Liver (tissue), 9 donors: Measurements from ENCODE around the gene SUGT1. TPM values are rescaled to one million over a fixed set of nuclear protein-coding genes. Genes with fewer than 3 reads are reported as not detected.
"Not testable (repeated sequence)": the region's sequence is repeated elsewhere in the genome, so short reads cannot be mapped to it uniquely, and the experiment has no call there.

Experiments used
- DNase-seq: peaks from one replicate; pipeline ENCODE4 v3.0.0-alpha.2; 2017; ENCODE audit warnings: low spot score
- H3K27ac ChIP-seq, 2 donors: one replicate each; pipeline ENCODE4 v1.7.0; 2013; ENCODE audit warnings: inconsistent platforms in 2 of 2, low read length in 2 of 2, control low read depth in 1 of 2, low read depth in 1 of 2, mild to moderate bottlenecking in 1 of 2
- H3K27me3 ChIP-seq, 4 donors: one replicate each; pipeline versions ENCODE4 v1.6.1 to v1.7.0; 2013; ENCODE audit warnings: low read length in 3 of 4, inconsistent platforms in 1 of 4, mild to moderate bottlenecking in 1 of 4, moderate library complexity in 1 of 4; ENCODE audit not compliant: control insufficient read depth in 4 of 4, insufficient read depth in 4 of 4
- H3K36me3 ChIP-seq, 4 donors: one replicate each; pipeline versions ENCODE4 v1.6.1 to v1.7.0; 2013; ENCODE audit warnings: low read length in 3 of 4, mild to moderate bottlenecking in 3 of 4, low read depth in 1 of 4, moderate library complexity in 1 of 4; ENCODE audit not compliant: control insufficient read depth in 4 of 4, insufficient read depth in 3 of 4
- H3K4me1 ChIP-seq, 4 donors: one replicate each; pipeline versions ENCODE4 v1.6.1 to v1.7.0; 2013; ENCODE audit warnings: low read length in 3 of 4, mild to moderate bottlenecking in 3 of 4, moderate library complexity in 1 of 4; ENCODE audit not compliant: control insufficient read depth in 4 of 4, insufficient read depth in 4 of 4
- H3K4me3 ChIP-seq, 3 donors: one replicate each; pipeline versions ENCODE4 v1.6.1 to v1.7.0; 2013; ENCODE audit warnings: low read length in 3 of 3, control low read depth in 1 of 3, low read depth in 1 of 3, mild to moderate bottlenecking in 1 of 3
- H3K9ac ChIP-seq, 2 donors: one replicate each; pipeline ENCODE4 v1.7.0; 2013; ENCODE audit warnings: low read length in 2 of 2, mild to moderate bottlenecking in 2 of 2, moderate library complexity in 2 of 2, control low read depth in 1 of 2, low read depth in 1 of 2
- H3K9me3 ChIP-seq, 4 donors: one replicate each; pipeline versions ENCODE4 v1.6.1 to v1.7.0; 2013; ENCODE audit warnings: low read length in 3 of 4; ENCODE audit not compliant: control insufficient read depth in 4 of 4
- EGR1 ChIP-seq, 2 donors: IDR thresholded peaks; 2 replicates each; pipeline ENCODE4 v1.6.1; 2016 to 2018; ENCODE audit warnings: antibody characterized with exemption in 2 of 2, low read depth in 2 of 2
- FOXA1 ChIP-seq: IDR thresholded peaks from 2 replicates; pipeline ENCODE4 v1.6.1; 2016; ENCODE audit warnings: antibody characterized with exemption
- FOXA2 ChIP-seq: IDR thresholded peaks from 2 replicates; pipeline ENCODE4 v1.6.1; 2016; ENCODE audit warnings: antibody characterized with exemption
- GABPA ChIP-seq, 2 donors: IDR thresholded peaks in 1 of 2; conservative IDR thresholded peaks in 1 of 2; 2 replicates each; pipeline ENCODE4 v1.6.1; 2016; ENCODE audit warnings: antibody characterized with exemption in 2 of 2, mild to moderate bottlenecking in 1 of 2, moderate library complexity in 1 of 2
- HNF4A ChIP-seq, 2 donors: conservative IDR thresholded peaks; 2 replicates each; pipeline ENCODE4 v1.6.1; 2016; ENCODE audit warnings: antibody characterized with exemption in 2 of 2, mild to moderate bottlenecking in 2 of 2
- HNF4G ChIP-seq: IDR thresholded peaks from 2 replicates; pipeline ENCODE4 v1.6.1; 2016; ENCODE audit warnings: antibody characterized with exemption
- JUND ChIP-seq, 2 donors: IDR thresholded peaks; 2 replicates each; pipeline ENCODE4 v1.6.1; 2016; ENCODE audit warnings: antibody characterized with exemption in 2 of 2
- NR2F2 ChIP-seq: IDR thresholded peaks from 2 replicates; pipeline ENCODE4 v1.6.1; 2016; ENCODE audit warnings: antibody characterized with exemption
- RAD21 ChIP-seq, 2 donors: IDR thresholded peaks; 2 replicates each; pipeline ENCODE4 v1.6.1; 2016; ENCODE audit warnings: antibody characterized with exemption in 2 of 2, mild to moderate bottlenecking in 2 of 2
- RXRA ChIP-seq, 2 donors: IDR thresholded peaks; 2 replicates each; pipeline ENCODE4 v1.6.1; 2017 to 2018; ENCODE audit warnings: antibody characterized with exemption in 2 of 2, mild to moderate bottlenecking in 1 of 2
- SP1 ChIP-seq: IDR thresholded peaks from 2 replicates; pipeline ENCODE4 v1.6.1; 2018; ENCODE audit warnings: antibody characterized with exemption, mild to moderate bottlenecking
- TAF1 ChIP-seq: conservative IDR thresholded peaks from 2 replicates; pipeline ENCODE4 v1.6.1; 2016; ENCODE audit warnings: antibody characterized with exemption, mild to moderate bottlenecking
- YY1 ChIP-seq: IDR thresholded peaks from 2 replicates; pipeline ENCODE4 v1.6.1; 2016; ENCODE audit warnings: antibody characterized with exemption, mild to moderate bottlenecking
- WGBS: extraction: QIAGEN DNeasy Blood & Tissue Kit; methylation state at CpG from one replicate; pipeline ENCODE4 v1.1.7; 2013; 5-methylcytosine and 5-hydroxymethylcytosine counted together
- polyA plus RNA-seq, 2 donors: library from polyadenylated mRNA; stranded (reverse) in 1 of 2; unstranded in 1 of 2; fragments of 200-250 nt in 1 of 2; fragments of >200 nt in 1 of 2; fragmentation: Nextera tagmentation in 1 of 2; extraction: Ambion mirVana in 1 of 2; gene quantifications; one replicate each; pipeline versions ENCODE4 v1.2.1 to v1.2.3, GENCODE V29; 2013 to 2015
- total RNA-seq, 2 donors: library from RNA; depleted of rRNA; stranded (reverse); fragments of >200 nt; gene quantifications; one replicate each; pipeline ENCODE4 v1.2.3, GENCODE V29; 2014
- TF ChIP-seq, protein P1 (sequence below): IDR thresholded peaks from 2 replicates; pipeline ENCODE4 v1.6.1; 2016; ENCODE audit warnings: antibody characterized with exemption
- TF ChIP-seq, protein P2 (sequence below): IDR thresholded peaks from 2 replicates; pipeline ENCODE4 v1.6.1; 2016; ENCODE audit warnings: antibody characterized with exemption
- TF ChIP-seq, protein P3 (sequence below): IDR thresholded peaks from 2 replicates; pipeline ENCODE4 v1.6.1; 2016; ENCODE audit warnings: antibody characterized with exemption
- TF ChIP-seq, protein P4 (sequence below): fragments of 150-350 bp; IDR thresholded peaks from 2 replicates; pipeline ENCODE4 v1.5.1; 2017; ENCODE audit warnings: improper control_type of control experiment, low read depth, low read length; ENCODE audit not compliant: missing input control
- TF ChIP-seq, protein P5 (sequence below): IDR thresholded peaks from 2 replicates; pipeline ENCODE4 v1.6.1; 2016; ENCODE audit warnings: antibody characterized with exemption, mild to moderate bottlenecking
- donor health status: healthy.
- donor health status: healthy.
- donor health status: healthy.
- donor health status: healthy.
- donor health status: healthy.

Gene SUGT1
- total and polyA plus RNA-seq, 4 donors = 15.5 to 24.9 (median 20.8) TPM

DNA sequence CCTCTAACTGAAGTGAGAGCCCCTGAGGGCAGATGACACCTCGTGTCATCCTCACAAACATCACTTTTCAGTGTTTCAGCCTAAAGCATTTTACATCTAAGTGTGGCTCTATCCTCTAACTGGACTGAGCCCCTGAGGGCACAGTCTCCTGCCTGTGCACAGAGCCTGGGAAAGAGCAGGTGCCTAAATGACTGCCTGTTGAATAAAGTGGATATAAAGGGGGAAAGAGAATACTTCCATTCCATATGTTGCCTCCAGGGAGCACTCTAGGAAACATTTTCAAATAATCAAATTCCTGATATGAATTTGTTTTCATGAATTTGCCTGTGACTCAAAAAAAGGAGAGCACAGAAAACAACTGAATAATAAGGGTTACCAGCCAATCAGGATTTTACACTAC lies 54.7 kb downstream of the SUGT1 start:
- no peak for DNase-seq
- TF ChIP-seq EGR1 (IDR thresholded peaks at IDR 0.05; ENCODE audit: low read depth in 2 of 2) (no peak), HNF4G (no peak), YY1 (no peak), FOXA1 (no peak), RAD21 (IDR thresholded peaks at IDR 0.05) (no peak), RXRA (IDR thresholded peaks at IDR 0.05) (no peak), SP1 (no peak), FOXA2 (no peak), GABPA (IDR thresholded peaks at IDR 0.05 in 1 of 2, conservative IDR thresholded peaks at IDR 0.05 in 1 of 2) (no peak), TAF1 (no peak), NR2F2 (no peak), HNF4A (conservative IDR thresholded peaks at IDR 0.05) (no peak), JUND (IDR thresholded peaks at IDR 0.05) (no peak)
- TF ChIP-seq, protein P1, sequence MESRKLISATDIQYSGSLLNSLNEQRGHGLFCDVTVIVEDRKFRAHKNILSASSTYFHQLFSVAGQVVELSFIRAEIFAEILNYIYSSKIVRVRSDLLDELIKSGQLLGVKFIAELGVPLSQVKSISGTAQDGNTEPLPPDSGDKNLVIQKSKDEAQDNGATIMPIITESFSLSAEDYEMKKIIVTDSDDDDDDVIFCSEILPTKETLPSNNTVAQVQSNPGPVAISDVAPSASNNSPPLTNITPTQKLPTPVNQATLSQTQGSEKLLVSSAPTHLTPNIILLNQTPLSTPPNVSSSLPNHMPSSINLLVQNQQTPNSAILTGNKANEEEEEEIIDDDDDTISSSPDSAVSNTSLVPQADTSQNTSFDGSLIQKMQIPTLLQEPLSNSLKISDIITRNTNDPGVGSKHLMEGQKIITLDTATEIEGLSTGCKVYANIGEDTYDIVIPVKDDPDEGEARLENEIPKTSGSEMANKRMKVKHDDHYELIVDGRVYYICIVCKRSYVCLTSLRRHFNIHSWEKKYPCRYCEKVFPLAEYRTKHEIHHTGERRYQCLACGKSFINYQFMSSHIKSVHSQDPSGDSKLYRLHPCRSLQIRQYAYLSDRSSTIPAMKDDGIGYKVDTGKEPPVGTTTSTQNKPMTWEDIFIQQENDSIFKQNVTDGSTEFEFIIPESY = no peak
- TF ChIP-seq, protein P2, sequence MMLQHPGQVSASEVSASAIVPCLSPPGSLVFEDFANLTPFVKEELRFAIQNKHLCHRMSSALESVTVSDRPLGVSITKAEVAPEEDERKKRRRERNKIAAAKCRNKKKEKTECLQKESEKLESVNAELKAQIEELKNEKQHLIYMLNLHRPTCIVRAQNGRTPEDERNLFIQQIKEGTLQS = no peak
- TF ChIP-seq, protein P3, sequence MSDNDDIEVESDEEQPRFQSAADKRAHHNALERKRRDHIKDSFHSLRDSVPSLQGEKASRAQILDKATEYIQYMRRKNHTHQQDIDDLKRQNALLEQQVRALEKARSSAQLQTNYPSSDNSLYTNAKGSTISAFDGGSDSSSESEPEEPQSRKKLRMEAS = no peak
- TF ChIP-seq, protein P4, sequence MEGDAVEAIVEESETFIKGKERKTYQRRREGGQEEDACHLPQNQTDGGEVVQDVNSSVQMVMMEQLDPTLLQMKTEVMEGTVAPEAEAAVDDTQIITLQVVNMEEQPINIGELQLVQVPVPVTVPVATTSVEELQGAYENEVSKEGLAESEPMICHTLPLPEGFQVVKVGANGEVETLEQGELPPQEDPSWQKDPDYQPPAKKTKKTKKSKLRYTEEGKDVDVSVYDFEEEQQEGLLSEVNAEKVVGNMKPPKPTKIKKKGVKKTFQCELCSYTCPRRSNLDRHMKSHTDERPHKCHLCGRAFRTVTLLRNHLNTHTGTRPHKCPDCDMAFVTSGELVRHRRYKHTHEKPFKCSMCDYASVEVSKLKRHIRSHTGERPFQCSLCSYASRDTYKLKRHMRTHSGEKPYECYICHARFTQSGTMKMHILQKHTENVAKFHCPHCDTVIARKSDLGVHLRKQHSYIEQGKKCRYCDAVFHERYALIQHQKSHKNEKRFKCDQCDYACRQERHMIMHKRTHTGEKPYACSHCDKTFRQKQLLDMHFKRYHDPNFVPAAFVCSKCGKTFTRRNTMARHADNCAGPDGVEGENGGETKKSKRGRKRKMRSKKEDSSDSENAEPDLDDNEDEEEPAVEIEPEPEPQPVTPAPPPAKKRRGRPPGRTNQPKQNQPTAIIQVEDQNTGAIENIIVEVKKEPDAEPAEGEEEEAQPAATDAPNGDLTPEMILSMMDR = no peak
- TF ChIP-seq, protein P5, sequence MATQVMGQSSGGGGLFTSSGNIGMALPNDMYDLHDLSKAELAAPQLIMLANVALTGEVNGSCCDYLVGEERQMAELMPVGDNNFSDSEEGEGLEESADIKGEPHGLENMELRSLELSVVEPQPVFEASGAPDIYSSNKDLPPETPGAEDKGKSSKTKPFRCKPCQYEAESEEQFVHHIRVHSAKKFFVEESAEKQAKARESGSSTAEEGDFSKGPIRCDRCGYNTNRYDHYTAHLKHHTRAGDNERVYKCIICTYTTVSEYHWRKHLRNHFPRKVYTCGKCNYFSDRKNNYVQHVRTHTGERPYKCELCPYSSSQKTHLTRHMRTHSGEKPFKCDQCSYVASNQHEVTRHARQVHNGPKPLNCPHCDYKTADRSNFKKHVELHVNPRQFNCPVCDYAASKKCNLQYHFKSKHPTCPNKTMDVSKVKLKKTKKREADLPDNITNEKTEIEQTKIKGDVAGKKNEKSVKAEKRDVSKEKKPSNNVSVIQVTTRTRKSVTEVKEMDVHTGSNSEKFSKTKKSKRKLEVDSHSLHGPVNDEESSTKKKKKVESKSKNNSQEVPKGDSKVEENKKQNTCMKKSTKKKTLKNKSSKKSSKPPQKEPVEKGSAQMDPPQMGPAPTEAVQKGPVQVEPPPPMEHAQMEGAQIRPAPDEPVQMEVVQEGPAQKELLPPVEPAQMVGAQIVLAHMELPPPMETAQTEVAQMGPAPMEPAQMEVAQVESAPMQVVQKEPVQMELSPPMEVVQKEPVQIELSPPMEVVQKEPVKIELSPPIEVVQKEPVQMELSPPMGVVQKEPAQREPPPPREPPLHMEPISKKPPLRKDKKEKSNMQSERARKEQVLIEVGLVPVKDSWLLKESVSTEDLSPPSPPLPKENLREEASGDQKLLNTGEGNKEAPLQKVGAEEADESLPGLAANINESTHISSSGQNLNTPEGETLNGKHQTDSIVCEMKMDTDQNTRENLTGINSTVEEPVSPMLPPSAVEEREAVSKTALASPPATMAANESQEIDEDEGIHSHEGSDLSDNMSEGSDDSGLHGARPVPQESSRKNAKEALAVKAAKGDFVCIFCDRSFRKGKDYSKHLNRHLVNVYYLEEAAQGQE = no peak
- H3K9me3 ChIP-seq = no peaks in the 10 kb centered on the region
- H3K36me3 ChIP-seq = no peaks in the 10 kb centered on the region
- no peak overlapping the region for H3K27ac ChIP-seq
- no peaks in the 10 kb centered on the region for H3K4me1 ChIP-seq
- H3K9ac ChIP-seq = no peak overlapping the region
- no peak overlapping the region for H3K4me3 ChIP-seq
- WGBS = 82% methylated on average over 1 of the region's 1 CpG
- H3K27me3 ChIP-seq = no peaks in the 10 kb centered on the region

DNA sequence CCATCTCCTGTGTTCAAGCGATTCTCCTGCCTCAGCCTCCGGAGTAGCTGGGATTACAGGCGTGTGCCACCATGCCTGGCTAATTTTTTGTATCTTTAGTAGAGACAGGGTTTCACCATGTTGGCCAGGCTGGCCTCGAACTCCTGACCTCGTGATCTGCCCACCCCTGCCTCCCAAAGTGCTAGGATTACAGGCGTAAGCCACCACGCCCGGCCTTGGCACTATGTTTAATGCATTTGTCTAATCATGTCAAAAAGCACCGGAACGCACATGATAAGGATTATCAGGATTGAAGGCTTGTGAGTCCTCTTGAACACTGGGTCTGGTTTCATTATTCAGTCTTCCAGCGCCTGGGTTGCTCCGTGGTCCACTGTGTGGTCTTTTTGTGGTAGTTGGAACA lies 55.6 kb downstream of the SUGT1 start:
- not testable (repeated sequence) for H3K4me1 ChIP-seq, DNase-seq, H3K27me3 ChIP-seq, H3K4me3 ChIP-seq, H3K27ac ChIP-seq, H3K9me3 ChIP-seq, H3K9ac ChIP-seq, H3K36me3 ChIP-seq
- WGBS = 88% methylated on average over 12 of the region's 12 CpGs
